ENCODE results near the gene CDC42BPB. TPM values are rescaled to one million over a fixed set of nuclear protein-coding genes. Genes with fewer than 3 reads are reported as not detected.

Gene CDC42BPB
- total RNA-seq, 1 experiment from 2014 or later: 103 TPM

- peaks cover 10% of the 10 kb centered on the region for H3K27me3 Mint-ChIP-seq (ENCODE audit: low read depth)
- no peak overlapping the region for H3K4ac ChIP-seq (ENCODE audit: low read depth, low read length)
- H4K91ac ChIP-seq (ENCODE audit: insufficient read length, low read depth, low read length): no peak overlapping the region
- no peaks in the 10 kb centered on the region for H3K9me3 ChIP-seq (ENCODE audit: control insufficient read depth, low read depth, low read length)
- no peak for DNase-seq
- H4K8ac ChIP-seq (replicated peaks; ENCODE audit: insufficient read length, low read depth, low read length): no peak overlapping the region
- H2AK5ac ChIP-seq (ENCODE audit: insufficient read length, low read length): no peak overlapping the region
- peaks cover 15 to 31% of the 10 kb centered on the region in 2 experiments for H3K4me1 Mint-ChIP-seq
- H3K4me3 Mint-ChIP-seq: peak overlapping the region; percentile 34 to 55; a peak in 2 of 5 replicates
- H3K9me3 Mint-ChIP-seq: no peaks in the 10 kb centered on the region
- no peak overlapping the region for H2BK12ac ChIP-seq (ENCODE audit: insufficient read length, low read depth, low read length)
- no peaks in the 10 kb centered on the region for H3K36me3 Mint-ChIP-seq (ENCODE audit: insufficient read depth in 1 of 3, low read depth in 3 of 3)
- no peaks in the 10 kb centered on the region for H3K79me2 ChIP-seq (ENCODE audit: insufficient read depth, low read length)
- H2BK5ac ChIP-seq (ENCODE audit: insufficient read length, low read length): no peak overlapping the region
- H3K27me3 ChIP-seq (ENCODE audit: insufficient read depth, low read length): no peaks in the 10 kb centered on the region; the same call in 1 of the 2 replicates
- no peak overlapping the region for H3K18ac ChIP-seq (ENCODE audit: insufficient read length, low read depth, low read length)
- no CpG with 5 or more reads among the region's 9 CpGs for WGBS (ENCODE audit: extremely low coverage, insufficient read length, low lambda C conversion rate)
- H3K79me1 ChIP-seq (ENCODE audit: insufficient read depth, low read depth, low read length, poor library complexity, severe bottlenecking): no peaks in the 10 kb centered on the region
- no peak overlapping the region for H2AFZ ChIP-seq (ENCODE audit: low read length)
- no peak for TF ChIP-seq CTCF (conservative IDR thresholded peaks at IDR 0.05)
- H3K9ac ChIP-seq (ENCODE audit: extremely low read depth, insufficient read length, low read length): no peak overlapping the region
- H3K23ac ChIP-seq (ENCODE audit: insufficient read length, low read depth, low read length): no peak overlapping the region
- peaks cover 4% of the 10 kb centered on the region for H3K23me2 ChIP-seq (ENCODE audit: insufficient read length, low read depth, low read length, poor library complexity, severe bottlenecking)
- H3K27ac Mint-ChIP-seq: no peak overlapping the region
- H2BK15ac ChIP-seq (ENCODE audit: low read depth, low read length): no peak overlapping the region
- H3K4me2 ChIP-seq (ENCODE audit: insufficient read depth, insufficient read length, low read length): no peak overlapping the region
- no peak overlapping the region for H3T11ph ChIP-seq (ENCODE audit: low read length)
- H4K20me1 ChIP-seq (ENCODE audit: control insufficient read depth, insufficient read depth, insufficient read length): no peaks in the 10 kb centered on the region
- H3K27ac ChIP-seq (ENCODE audit: insufficient read length, low read depth, low read length): no peak overlapping the region
- no peak overlapping the region for H3K56ac ChIP-seq (ENCODE audit: insufficient read length, low read depth, low read length)
- no peak overlapping the region for H3K14ac ChIP-seq (ENCODE audit: insufficient read depth, low read length)
- no peak overlapping the region for H2BK20ac ChIP-seq (ENCODE audit: low read depth, low read length, poor library complexity, severe bottlenecking)
- no peak overlapping the region for H2BK120ac ChIP-seq (ENCODE audit: low read depth, low read length, poor library complexity, severe bottlenecking)
- no peak overlapping the region for H4K5ac ChIP-seq (ENCODE audit: insufficient read length, low read depth, low read length)
- no peaks in the 10 kb centered on the region; the same call in 1 of the 2 replicates for H3K4me1 ChIP-seq (ENCODE audit: insufficient read depth, low read length)
These were observed 34.5 kb upstream of the CDC42BPB start for GRCh38 chr14:103091883-103092222.

Measured in H9 (cell line).